KOPT-K1 (cell line): ENCODE results near the gene VSTM2A.
"Not testable (repeated sequence)": the region's sequence is repeated elsewhere in the genome, so short reads cannot be mapped to it uniquely, and the experiment has no call there.

Experiments used
- H3K27ac ChIP-seq: fragments of 200-600 bp; sonication (generic); 2 replicates; pipeline ENCODE4 v1.5.1; 2016; ENCODE audit warnings: antibody characterized with exemption, mild to moderate bottlenecking, low read depth, low read length; ENCODE audit not compliant: poor library complexity, severe bottlenecking
- H3K36me3 ChIP-seq: fragments of 200-600 bp; sonication (generic); 2 replicates; pipeline ENCODE4 v1.5.1; 2017; ENCODE audit warnings: antibody characterized with exemption, mild to moderate bottlenecking, low read length, moderate library complexity; ENCODE audit not compliant: insufficient read depth
- H3K9me3 ChIP-seq: fragments of 200-600 bp; sonication (generic); 2 replicates; pipeline ENCODE4 v1.5.1; 2017; ENCODE audit warnings: antibody characterized with exemption, low read length, mild to moderate bottlenecking; ENCODE audit not compliant: insufficient read depth, poor library complexity, severe bottlenecking

The VSTM2A gene, protein sequence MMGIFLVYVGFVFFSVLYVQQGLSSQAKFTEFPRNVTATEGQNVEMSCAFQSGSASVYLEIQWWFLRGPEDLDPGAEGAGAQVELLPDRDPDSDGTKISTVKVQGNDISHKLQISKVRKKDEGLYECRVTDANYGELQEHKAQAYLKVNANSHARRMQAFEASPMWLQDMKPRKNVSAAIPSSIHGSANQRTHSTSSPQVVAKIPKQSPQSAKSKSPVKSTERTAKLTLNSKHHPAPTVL

DNA sequence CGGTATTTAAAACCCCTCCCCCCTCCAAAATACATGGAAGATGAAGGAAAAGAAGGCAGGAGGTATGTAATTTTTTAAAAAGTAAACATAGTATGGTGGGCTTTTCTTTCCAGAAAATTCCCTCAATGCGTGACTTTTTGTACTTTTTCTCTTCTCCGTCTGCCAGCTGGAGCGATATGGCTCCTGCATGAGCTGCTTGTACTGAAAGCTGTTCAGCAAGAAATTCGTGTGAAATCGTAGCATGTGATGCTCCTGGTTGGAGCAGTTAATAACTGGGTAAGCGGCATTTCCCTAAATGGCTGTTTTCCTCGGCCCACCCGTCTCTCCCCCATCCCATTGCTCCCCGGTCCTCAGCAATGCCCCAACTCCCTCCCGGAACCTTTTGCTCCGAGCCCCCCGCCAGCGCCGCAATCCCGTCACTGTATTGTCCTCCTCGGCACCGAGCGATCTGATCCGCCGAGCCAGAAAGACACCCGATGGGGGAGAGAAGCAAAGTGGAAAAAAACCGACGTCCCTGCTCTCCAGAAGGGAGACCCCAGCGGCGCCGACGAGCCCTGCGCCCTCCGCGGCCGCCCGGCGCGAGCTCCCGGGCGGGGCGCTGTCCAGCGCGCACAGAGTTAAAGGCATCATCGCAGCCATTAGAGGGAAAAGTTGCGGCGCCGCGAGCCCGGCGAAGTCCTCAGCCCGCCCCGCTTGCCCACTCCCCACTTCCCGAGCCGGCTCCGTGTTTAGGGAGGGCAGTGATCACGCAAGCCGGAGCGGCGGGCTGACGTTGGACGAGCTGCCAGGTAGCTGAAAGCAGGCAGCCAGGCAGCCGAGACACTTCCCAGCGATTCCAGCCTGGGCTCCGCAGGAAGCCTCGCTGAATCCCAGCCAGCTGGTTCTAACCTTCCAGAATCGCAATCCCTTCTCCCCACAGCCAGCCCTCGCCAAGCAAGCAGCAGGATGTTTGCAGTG lies at the start of gene VSTM2A:
TSS of gene VSTM2A (plus strand) at position 707 of the 957 bp plus-strand sequence. CDS start 356 bp downstream, outside the sequence.
- Histone ChIP-seq H3K27ac (no peak within 1 kb of the TSS), H3K9me3 (peaks cover 10% of the 10 kb centered on the region), H3K36me3 (no peaks in the 10 kb centered on the region)

DNA sequence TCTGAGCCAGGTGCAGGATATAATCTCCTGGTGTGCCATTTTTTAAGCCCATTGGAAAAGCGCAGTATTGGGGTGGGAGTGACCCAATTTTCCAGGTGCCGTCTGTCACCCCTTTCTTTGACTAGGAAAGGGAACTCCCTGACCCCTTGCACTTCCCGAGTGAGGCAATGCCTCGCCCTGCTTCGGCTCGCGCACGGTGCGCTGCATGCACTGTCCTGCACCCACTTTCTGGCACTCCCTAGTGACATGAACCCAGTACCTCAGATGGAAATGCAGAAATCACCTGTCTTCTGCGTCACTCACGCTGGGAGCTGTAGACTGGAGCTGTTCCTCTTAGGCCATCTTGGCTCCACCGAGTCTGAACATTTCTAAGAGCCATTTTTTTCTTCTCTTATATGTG lies 37.6 kb upstream of the VSTM2A start:
- H3K9me3 ChIP-seq, H3K36me3 ChIP-seq, H3K27ac ChIP-seq: not testable (repeated sequence)

DNA sequence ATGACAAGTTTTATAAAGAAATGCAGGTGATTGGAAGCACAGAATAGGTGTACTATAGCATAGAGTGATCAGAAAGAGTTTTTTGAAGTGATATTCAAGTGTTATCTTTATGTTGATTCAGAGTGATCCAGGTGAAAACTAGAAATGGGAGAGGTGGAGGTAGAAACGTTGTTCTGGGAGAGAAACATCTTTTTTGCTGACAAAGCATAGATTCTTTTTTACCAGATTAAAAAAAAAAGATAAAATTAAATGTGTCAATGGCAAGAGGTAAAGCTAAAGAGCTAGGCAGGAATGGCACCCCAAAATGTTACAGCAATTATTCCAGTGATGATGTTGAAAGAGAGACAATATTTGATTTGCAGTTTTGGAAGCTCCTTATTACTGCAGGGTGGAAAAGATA lies 12.6 kb upstream of the VSTM2A start:
- no peaks in the 10 kb centered on the region for H3K9me3 ChIP-seq
- H3K27ac ChIP-seq, result no peak overlapping the region
- H3K36me3 ChIP-seq, result no peaks in the 10 kb centered on the region

DNA sequence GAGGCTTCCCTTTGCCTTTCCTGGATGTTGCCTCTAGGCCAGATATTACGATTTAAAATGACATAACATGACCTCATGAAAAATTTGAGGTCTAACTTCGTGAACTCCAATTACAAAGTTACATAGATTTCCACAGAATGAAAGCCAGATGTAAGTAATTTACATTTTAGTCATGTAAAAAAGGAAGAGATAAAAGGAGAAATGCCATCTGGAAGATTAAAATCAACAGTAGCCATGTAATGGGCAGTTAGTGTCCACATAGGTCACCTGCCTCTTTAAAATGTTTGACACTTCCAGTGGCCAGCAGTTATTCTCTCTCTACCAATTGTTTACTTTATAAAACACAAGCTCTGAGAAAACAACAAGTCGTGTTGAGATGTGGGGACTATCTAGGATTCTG lies 4.1 kb upstream of the VSTM2A start:
- Histone ChIP-seq H3K36me3 (no peaks in the 10 kb centered on the region), H3K9me3 (no peaks in the 10 kb centered on the region), H3K27ac (no peak overlapping the region)

DNA sequence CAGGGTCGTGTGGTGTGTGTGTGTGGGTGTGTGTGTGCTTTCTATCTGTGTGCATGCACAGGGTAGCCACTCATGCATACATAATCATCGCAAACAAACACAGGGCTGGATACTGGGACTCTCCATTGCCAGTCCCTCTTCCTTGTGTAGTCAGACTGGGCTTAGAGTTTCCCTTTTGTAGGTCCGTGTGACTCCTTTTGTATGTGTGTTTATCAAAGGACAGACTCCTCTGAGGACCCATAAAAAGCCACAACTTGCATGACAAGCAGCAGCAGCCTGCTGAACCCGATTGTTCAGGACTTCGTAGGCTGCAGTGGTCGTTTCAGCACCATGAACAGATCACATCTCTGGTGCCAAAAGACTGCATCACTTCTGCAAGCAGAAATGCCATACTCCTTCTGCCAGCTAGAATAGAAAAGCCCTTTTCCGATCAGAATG lies 895 bp downstream of the VSTM2A start:
- Histone ChIP-seq H3K36me3 (no peaks in the 10 kb centered on the region), H3K27ac (no peak overlapping the region)

DNA sequence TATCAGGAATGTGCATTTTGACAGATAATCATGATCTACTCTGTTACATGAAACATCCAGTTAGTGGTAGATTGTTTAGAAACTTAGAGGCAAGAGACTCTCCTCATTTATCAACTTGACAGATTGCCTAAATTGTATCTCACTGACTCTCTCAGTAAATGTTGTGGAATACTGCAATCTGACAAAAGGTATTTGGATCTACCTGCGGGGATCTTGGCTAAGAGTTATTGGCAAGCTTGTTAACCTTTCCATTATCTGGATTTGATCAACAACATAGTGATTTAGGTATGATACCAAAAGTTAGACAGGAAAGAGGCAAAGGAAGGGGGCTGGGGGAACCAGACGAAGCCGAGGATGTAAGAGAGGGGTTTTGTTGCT lies 2.0 kb downstream of the VSTM2A start:
- Histone ChIP-seq H3K9me3 (peaks cover 10% of the 10 kb centered on the region), H3K36me3 (no peaks in the 10 kb centered on the region), H3K27ac (no peak overlapping the region)

More for the DNA sequence above, 895 bp downstream of the VSTM2A start:
- H3K9me3 ChIP-seq, result peaks cover 10% of the 10 kb centered on the region

DNA sequence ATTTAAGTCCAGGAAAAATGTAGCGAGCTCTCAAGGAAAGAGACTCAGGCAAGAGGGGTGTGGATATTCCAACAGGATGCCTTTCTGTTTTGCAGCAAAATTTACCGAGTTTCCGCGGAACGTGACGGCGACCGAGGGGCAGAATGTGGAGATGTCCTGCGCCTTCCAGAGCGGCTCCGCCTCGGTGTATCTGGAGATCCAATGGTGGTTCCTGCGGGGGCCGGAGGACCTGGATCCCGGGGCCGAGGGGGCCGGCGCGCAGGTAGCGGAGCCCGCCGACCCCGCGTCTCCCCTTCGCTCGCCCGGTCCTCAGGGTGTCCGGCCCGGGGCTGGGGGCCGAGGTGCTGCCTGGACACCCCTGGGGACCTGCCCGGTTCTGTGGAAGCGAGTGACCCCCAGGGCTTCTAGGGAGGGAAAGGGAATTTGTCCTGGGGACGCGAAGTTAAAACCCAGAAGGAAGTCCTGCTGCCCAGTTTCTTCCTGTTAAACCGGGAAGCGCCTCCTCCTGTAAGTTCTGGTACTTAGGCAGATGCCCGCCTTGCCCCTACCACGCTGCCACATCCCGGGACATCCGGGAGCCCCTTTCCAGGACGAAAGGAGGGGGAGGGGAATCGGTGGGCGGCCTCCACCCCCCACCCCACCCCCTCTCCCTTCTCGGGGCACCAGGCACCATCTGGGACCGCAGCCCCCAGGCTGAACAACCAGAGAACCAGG lies 2.5 kb downstream of the VSTM2A start:
- Histone ChIP-seq H3K36me3 (no peaks in the 10 kb centered on the region), H3K27ac (no peak overlapping the region), H3K9me3 (peaks cover 10% of the 10 kb centered on the region)

DNA sequence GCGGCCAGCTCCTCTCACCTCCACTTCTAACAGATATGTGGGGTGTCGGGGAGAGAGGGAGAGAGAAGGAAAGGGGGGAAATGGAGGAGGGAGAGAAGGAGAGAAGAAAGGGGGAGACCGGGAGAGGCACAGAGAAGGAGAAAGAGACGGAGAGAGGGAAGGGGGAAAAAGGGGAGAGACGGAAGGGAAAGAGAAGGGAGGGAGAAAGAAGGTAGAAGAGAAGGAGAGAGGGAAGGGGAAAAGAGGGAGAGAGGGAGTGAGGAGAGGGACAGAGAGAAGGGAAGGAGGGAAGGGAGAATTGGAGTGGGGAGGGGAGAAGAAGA lies 3.0 kb downstream of the VSTM2A start:
- Histone ChIP-seq H3K27ac (no peak overlapping the region), H3K9me3 (peaks cover 10% of the 10 kb centered on the region), H3K36me3 (no peaks in the 10 kb centered on the region)

DNA sequence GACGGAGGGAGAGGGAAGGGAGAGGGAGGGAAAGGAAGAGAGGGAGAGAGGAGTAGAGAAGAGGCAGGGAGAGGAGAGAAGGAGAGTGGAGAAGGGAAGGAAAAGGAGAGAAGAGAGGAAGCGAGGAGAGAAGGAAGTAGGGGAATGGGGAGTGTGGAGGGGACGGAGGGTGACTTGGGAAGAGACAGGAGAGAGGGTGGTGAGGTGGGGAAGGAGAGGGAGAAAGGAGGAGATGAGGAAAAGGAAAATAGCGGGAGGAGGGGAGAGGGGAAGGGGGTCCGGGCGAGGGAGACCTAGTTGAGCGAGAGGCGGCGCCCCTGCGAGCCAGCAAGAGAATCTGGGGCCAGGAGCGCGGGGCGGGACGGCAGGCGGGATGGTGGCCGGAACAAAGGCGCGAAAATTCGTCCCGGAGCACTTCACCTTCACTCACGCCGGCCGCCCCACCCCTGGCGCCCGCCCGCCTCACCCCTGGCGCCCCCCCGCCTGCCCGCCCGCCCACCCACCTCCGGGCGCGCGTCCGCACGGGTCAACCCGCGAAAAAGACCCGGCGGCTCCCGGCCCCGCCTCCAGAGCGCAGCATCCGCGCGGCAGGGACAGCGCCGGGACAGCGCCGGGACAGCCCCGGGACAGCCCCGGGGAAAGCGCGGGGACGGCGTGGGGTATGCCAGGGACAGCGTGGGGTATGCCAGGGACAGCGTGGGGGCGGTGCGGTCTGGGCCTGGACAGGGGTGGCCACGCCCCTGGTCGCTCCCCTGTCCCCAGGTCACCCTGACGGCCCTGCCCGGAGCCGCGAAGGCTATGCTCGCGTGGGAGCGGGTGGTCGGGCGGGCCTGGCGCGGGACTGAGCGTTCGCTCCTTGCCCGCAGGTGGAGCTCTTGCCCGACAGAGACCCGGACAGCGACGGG lies 4.2 kb downstream of the VSTM2A start:
- H3K27ac ChIP-seq, result no peak overlapping the region
- peaks cover 10% of the 10 kb centered on the region for H3K9me3 ChIP-seq
- no peaks in the 10 kb centered on the region for H3K36me3 ChIP-seq

DNA sequence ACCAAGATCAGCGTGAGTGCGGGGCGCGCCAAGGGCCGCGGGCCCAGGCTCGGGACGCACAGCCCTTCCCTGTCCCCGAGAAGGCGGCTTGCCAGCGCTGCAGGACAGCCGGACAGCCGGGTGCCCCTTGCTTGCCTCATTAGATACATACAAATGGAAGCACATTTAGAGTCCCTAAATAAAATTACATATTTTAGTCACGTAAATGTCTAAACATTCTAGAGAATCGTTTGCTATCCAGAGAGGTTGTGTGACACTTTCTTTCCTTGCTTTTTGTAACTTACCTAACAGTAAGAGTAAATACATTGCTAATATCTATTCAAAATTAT lies 4.8 kb downstream of the VSTM2A start:
- H3K36me3 ChIP-seq, result no peaks in the 10 kb centered on the region
- H3K9me3 ChIP-seq, result peaks cover 10% of the 10 kb centered on the region
- H3K27ac ChIP-seq, result no peak overlapping the region

DNA sequence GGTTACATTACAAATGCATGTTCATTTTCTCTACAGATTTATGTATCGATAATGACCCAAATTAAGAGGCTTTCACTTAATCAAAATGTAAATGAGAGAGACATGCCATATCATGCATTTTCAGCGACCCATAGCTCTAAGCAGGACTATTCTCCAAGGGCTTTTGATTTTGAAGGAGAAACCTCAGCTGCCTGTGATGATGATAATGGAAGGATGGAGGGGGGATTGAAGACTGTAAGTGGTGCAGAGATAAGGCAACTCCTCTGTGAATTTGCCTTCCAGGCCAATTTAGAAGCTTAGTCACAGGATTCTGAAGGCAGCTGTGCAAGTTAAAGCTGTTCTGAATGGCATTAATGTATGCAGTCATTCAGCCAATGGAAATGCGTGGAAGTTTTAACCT lies 8.3 kb downstream of the VSTM2A start:
- Histone ChIP-seq H3K9me3 (no peaks in the 10 kb centered on the region), H3K36me3 (no peaks in the 10 kb centered on the region), H3K27ac (no peak overlapping the region)

DNA sequence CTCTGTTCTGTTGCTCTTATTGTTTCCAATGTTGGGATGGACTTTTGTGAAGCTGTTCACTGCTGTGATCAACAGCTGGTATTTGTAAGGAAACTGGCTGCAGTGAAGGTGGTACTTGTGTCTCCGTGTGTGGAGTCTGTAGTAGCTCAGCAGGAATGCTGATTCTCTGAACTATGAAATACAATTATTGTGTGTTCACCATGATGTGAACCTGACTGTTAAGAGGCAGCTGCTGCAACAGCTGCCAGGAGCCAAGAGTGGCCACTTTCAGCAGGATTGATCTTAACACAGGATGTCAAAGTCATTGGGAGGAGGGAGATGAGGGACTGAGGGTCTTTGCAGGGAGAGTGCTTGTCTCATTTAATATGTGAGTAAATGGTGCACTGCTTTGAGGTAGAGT lies 13.9 kb downstream of the VSTM2A start:
- Histone ChIP-seq H3K36me3 (no peaks in the 10 kb centered on the region), H3K9me3 (no peaks in the 10 kb centered on the region), H3K27ac (no peak overlapping the region)

DNA sequence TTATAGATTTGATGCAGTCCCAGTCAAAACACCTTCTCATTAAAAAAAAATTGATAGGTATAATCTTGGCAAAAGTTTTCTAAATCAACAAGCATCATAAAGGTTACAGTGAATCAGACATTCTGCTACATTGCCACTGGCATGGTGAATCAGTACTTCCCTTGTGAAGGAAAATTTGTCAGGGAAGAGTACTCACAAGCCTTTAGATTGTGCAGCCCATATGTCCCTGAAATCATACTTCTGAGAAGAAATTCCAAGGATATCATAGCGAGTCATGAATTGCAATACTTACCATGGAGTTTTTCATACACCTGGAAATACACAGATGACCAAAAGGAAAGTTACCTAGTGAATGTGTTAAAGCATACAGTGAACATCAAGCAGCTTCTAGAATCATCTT lies 17.2 kb downstream of the VSTM2A start:
- H3K27ac ChIP-seq, result no peak overlapping the region
- H3K9me3 ChIP-seq, result no peaks in the 10 kb centered on the region
- no peaks in the 10 kb centered on the region for H3K36me3 ChIP-seq

DNA sequence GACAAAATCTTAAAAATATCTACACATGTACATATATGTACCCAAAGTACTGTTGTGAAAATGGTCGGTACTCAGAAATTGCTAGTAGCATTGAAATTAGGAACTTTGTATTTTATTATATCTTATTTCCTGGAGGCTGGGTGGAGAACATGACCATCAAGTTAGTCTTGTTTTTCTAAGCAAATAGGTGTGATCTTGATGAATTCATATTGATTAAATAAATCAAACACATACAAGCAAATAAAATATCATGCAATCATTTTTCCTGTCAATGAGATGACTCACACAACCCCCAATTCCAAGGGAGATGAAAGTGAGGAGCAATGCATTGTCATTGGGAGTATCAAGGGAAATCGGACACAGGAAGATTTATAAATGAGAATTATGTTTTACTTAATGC lies 18.0 kb downstream of the VSTM2A start:
- no peak overlapping the region for H3K27ac ChIP-seq
- no peaks in the 10 kb centered on the region for H3K9me3 ChIP-seq
- H3K36me3 ChIP-seq, result no peaks in the 10 kb centered on the region

DNA sequence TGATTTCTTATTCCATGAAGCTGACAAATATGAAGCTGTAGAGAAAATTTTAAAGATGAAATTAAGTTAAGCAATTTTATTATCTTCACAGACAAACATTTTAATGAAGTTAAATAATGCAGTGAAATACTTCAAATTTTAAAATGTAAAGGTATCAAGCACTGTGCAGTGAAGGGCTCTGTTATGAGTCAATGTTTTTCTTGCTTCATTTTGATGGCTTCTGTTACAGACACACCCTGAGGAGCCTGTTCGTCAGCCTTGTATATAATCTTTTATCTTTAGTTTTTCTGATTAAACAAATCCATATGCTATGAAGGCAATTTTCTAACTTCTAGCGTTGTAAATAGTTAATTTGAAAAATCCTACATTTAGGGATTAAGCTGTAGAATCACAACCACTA lies 18.5 kb downstream of the VSTM2A start:
- no peaks in the 10 kb centered on the region for H3K36me3 ChIP-seq
- H3K27ac ChIP-seq, result no peak overlapping the region
- H3K9me3 ChIP-seq, result no peaks in the 10 kb centered on the region
